KMS-11 (cell line): ENCODE measurements around the gene GLI3.

Source experiments
- H2AFZ ChIP-seq: fragments of 200-600 bp; sonication (generic); 2 replicates; pipeline ENCODE4 v1.6.1; 2016; ENCODE audit warnings: antibody characterized with exemption, mixed run types, low read depth
- H3K27ac ChIP-seq: fragments of 200-600 bp; sonication (generic); 2 replicates; pipeline ENCODE4 v1.6.1; 2016; ENCODE audit warnings: mild to moderate bottlenecking, mixed run types
- H3K27me3 ChIP-seq: fragments of 200-600 bp; sonication (generic); 2 replicates; pipeline ENCODE4 v1.6.1; 2017; ENCODE audit warnings: mild to moderate bottlenecking, low read depth, mixed run types, moderate library complexity; ENCODE audit not compliant: insufficient read depth
- H3K36me3 ChIP-seq: fragments of 200-600 bp; sonication (generic); 2 replicates; pipeline ENCODE4 v1.6.1; 2017; ENCODE audit warnings: mild to moderate bottlenecking, mixed run types; ENCODE audit not compliant: insufficient read depth
- H3K4me1 ChIP-seq: fragments of 200-600 bp; sonication (generic); 2 replicates; pipeline ENCODE4 v1.6.1; 2016; ENCODE audit warnings: mild to moderate bottlenecking, low read depth, mixed run types; ENCODE audit not compliant: poor library complexity, severe bottlenecking
- H3K4me2 ChIP-seq: fragments of 200-600 bp; sonication (generic); 2 replicates; pipeline ENCODE4 v1.7.0; 2016; ENCODE audit warnings: mild to moderate bottlenecking, mixed run types
- H3K4me3 ChIP-seq: fragments of 200-600 bp; sonication (generic); IDR thresholded peaks from 2 replicates; pipeline ENCODE4 v1.6.1; 2017; ENCODE audit warnings: low read depth, low read length, mixed read lengths; ENCODE audit not compliant: insufficient read depth
- H3K79me2 ChIP-seq: fragments of 200-600 bp; sonication (generic); 2 replicates; pipeline ENCODE4 v1.6.1; 2016; ENCODE audit warnings: low read depth, mixed run types; ENCODE audit not compliant: insufficient read depth
- H3K9ac ChIP-seq: fragments of 200-600 bp; sonication (generic); 2 replicates; pipeline ENCODE4 v1.6.1; 2016; ENCODE audit warnings: mild to moderate bottlenecking, mixed run types
- H4K20me1 ChIP-seq: fragments of 200-600 bp; sonication (generic); 2 replicates; pipeline ENCODE4 v1.6.1; 2016; ENCODE audit warnings: mild to moderate bottlenecking, mixed run types; ENCODE audit not compliant: insufficient read depth
- CTCF ChIP-seq: fragments of 200-600 bp; sonication (generic); conservative IDR thresholded peaks from 2 replicates; pipeline ENCODE4 v1.6.1; 2017; ENCODE audit warnings: low read depth, mild to moderate bottlenecking, antibody characterized with exemption, low read length, moderate library complexity, mixed read lengths

The GLI3 gene

GRCh38 chr7:41975849-41976248, 261.2 kb downstream of the GLI3 start:
- H3K4me3 ChIP-seq, result no peak overlapping the region

GRCh38 chr7:41974870-41975557, 262.0 kb downstream of the GLI3 start:
- Histone ChIP-seq H3K9ac (no peak overlapping the region), H3K4me2 (no peak overlapping the region), H3K4me1 (no peaks in the 10 kb centered on the region), H3K36me3 (peaks cover under 1% of the 10 kb centered on the region; the same call in 1 of the 2 replicates), H3K4me3 (no peak overlapping the region), H3K79me2 (no peaks in the 10 kb centered on the region), H3K27me3 (no peaks in the 10 kb centered on the region), H4K20me1 (no peaks in the 10 kb centered on the region), H3K27ac (no peak overlapping the region), H2AFZ (no peak overlapping the region)
- TF ChIP-seq CTCF, result no peak

More at GRCh38 chr7:41975849-41976248, 261.2 kb downstream of the GLI3 start:
- Histone ChIP-seq H3K27ac (no peak overlapping the region), H4K20me1 (no peaks in the 10 kb centered on the region), H3K9ac (no peak overlapping the region), H3K36me3 (no peaks in the 10 kb centered on the region), H3K79me2 (no peaks in the 10 kb centered on the region), H3K4me1 (no peaks in the 10 kb centered on the region), H3K27me3 (no peaks in the 10 kb centered on the region), H2AFZ (no peak overlapping the region), H3K4me2 (no peak overlapping the region)
- TF ChIP-seq CTCF, result no peak

GRCh38 chr7:41973202-41973730, 263.7 kb downstream of the GLI3 start:
- no peak for TF ChIP-seq CTCF
- H3K4me2 ChIP-seq, result no peak overlapping the region
- no peaks in the 10 kb centered on the region for H3K27me3 ChIP-seq
- H3K9ac ChIP-seq, result no peak overlapping the region
- no peaks in the 10 kb centered on the region for H3K4me1 ChIP-seq
- H3K27ac ChIP-seq, result no peak overlapping the region
- H3K4me3 ChIP-seq, result no peak overlapping the region
- H4K20me1 ChIP-seq, result no peaks in the 10 kb centered on the region
- no peak overlapping the region for H2AFZ ChIP-seq
- H3K36me3 ChIP-seq, result peaks cover 3% of the 10 kb centered on the region; the same call in 1 of the 2 replicates
- H3K79me2 ChIP-seq, result no peaks in the 10 kb centered on the region

GRCh38 chr7:41972776-41973175, 264.2 kb downstream of the GLI3 start:
- Histone ChIP-seq H4K20me1 (no peaks in the 10 kb centered on the region), H2AFZ (no peak overlapping the region), H3K4me2 (no peak overlapping the region), H3K27me3 (no peaks in the 10 kb centered on the region), H3K79me2 (no peaks in the 10 kb centered on the region), H3K4me3 (no peak overlapping the region), H3K27ac (no peak overlapping the region), H3K9ac (no peak overlapping the region), H3K36me3 (peaks cover 3% of the 10 kb centered on the region; the same call in 1 of the 2 replicates), H3K4me1 (no peaks in the 10 kb centered on the region)
- no peak for TF ChIP-seq CTCF
